HG03108 (cell line): ENCODE data around the gene PALD1.

Experiments used
- ATAC-seq: cut with Tn5 transposase; IDR thresholded peaks from one replicate; pipeline ENCODE4 v1.9.1; 2021; ENCODE audit warnings: moderate library complexity; ENCODE audit not compliant: unreplicated experiment

Gene PALD1

DNA sequence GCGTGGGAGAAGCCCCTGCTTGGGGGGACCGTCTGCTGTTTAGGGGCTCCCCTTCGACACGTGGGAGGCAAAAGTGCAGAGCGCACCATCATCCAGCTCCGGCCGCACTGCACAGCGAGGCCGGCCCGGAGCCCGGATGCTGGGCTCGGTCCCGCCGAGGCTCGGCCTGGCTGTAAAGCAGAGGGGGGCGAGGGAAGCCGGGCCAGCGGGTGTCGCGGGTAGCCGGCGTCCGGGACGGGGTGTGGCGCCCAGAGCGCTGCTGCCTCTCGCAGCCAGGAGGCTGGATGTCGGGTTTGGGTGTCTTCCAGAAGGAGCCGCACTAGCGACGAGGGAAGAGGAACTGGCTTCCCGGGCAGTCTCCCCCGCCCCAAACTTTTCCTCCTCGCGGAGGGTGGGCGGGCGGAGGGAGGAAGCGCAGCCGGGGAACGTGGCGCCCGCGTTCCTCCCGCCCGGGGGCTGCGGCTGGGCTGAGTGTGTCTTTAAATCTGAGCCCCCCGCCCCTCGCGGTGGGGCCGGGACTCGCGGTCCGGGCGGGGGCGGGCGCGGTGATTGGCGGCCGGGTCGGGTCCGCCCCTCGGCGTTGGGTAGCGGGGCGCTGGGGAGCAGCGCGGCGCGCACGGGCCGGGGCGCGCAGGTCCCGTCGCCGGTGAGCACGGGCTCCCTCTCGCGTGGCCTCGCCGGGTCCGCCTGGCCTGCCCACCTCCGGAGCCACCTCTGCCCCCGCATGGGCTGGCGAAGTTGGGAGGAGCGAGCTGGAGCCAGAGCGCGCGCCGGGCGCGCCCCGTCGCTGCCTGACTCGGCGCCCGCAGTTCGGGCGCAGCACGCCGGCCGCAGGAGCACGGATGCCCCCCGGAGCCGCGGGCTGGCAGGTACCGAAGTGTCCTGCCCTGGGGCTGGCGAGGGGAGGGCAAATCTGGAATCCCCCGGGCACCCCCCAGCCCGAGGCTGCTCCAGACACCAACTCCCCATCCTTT lies at the start of gene PALD1:
PALD1 (plus strand) TSS at position 577 of the 974 bp plus-strand sequence. CDS start 47,185 bp downstream, outside the sequence.
- ATAC-seq, result no peak

DNA sequence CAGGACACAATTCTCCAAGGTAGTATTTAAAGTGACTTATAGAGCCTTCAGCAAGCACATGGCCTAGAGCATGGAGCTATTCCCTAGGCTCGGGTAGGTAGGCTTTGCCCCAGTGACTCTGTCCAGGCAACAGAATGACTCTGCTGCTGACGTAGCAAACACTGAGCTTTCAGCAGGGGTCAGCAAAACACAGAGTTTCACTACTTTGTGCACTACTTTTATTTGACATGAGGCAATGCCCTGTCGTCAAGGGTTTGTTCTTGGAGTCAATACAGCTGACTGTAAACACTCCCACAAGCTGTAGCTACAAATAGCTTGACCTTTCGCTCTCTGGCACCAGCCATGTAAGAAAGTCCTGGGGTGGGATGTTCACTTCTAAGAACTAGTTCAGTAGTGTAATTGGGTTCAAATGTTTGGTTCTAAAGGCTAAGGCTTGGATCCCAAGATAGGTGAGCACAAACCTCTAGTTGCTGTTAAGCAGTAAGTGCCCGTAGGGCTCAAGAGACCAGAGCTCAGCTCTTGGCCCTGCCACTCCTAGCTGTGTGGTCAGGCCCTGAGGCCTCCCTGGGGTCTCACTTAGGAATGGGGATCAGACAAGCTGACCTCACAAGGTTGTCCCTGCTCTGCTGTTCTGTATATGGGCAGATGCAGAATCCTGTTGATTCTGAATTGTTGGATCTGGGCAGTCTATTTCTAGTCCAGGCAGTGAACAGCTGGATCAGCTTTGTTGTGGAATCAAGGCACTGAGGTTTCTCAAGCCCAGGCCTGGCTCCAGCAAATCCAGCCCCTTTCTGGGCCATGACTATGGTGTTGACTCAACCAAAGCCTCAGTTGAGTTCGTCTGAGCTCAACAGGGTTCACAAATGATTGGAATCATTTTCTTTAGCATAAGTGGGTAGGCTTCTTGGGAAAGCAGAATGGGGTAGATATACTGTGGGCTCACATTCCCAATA lies 47.8 kb upstream of the PALD1 start:
- ATAC-seq, result no peak

DNA sequence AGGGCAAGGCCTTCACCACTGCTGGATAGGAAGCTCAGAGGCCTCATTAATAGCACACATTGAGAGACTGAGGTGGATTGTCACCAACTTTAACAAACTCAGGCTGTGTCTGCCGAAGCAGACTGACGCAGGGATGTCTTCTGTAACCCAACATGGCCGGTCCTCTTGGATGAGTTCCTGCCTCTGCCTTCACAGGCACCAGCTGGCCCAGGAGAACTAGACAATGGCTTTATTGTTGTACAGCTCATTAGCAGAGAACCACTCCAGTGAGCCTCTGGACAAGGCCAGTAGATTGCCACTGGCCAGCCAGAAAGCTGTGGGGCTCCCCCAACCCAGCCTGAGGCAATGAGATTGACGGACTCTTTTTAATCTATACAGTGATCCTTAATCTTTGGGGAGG lies 46.5 kb upstream of the PALD1 start:
- ATAC-seq, result no peak

DNA sequence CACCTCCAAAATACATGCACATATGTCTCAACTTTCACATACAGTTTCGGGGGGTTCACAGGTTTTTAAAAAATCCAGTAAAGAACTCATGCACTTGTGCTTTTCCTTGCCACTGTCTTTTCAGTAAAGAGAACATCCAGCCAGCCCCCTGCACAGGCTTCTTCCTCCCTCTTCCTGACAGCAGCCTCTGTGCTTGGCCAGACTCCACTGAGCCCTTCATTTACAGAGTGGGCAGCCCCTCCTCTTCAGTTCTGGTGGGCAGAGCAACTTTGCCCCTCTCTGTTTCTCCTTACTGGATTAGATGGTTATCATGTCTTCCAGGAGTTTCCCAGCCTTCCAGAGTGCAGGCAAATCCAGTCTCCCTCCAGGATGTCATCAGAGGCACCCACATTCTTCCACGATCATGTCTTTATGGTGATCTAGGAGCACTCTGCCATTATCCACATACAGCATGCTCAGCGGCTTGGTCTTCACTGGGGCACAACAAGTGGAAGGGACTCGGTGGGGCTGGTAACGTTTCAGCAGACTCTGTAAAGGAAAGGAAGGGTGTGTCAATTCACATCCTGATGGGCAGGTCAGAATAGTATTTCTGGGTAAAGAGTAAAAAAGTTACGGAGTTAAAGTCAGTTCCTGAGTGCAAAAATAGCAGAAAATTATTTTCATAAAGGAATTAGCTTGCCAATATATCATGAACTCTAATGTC lies 45.9 kb upstream of the PALD1 start:
- no peak for ATAC-seq

DNA sequence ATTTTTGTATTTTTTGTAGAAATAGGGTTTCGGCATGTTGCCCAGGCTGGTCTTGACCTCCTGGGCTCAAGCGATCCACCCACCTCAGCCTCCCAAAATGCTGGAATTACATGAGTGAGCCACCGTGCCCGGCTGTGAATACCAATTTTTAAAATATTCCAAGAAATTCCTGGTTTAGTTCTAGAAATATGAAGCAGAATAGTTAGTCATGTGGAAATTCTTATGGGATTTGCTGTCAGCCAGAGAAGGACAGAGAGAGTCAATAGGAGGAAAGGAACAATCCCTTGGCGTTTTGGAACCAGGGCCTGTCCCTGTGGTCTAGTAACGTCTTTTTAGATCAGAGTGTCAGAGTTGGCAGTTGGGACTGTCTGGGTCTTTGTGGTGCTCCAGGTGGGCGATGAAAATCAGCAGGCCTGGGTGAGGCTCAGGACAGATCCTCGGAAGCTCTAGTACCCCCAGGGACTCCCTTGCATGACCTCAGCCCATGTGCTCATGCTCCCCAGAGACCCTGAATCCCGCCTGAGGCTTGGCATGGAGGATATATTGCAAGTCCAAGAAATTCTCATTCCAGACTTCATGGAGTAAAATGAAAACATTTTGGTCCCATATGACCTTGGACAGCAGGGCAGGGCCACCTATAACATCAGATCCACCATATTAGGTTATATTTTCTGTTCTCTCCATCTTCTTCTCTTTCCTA lies 44.8 kb upstream of the PALD1 start:
- ATAC-seq, result no peak

DNA sequence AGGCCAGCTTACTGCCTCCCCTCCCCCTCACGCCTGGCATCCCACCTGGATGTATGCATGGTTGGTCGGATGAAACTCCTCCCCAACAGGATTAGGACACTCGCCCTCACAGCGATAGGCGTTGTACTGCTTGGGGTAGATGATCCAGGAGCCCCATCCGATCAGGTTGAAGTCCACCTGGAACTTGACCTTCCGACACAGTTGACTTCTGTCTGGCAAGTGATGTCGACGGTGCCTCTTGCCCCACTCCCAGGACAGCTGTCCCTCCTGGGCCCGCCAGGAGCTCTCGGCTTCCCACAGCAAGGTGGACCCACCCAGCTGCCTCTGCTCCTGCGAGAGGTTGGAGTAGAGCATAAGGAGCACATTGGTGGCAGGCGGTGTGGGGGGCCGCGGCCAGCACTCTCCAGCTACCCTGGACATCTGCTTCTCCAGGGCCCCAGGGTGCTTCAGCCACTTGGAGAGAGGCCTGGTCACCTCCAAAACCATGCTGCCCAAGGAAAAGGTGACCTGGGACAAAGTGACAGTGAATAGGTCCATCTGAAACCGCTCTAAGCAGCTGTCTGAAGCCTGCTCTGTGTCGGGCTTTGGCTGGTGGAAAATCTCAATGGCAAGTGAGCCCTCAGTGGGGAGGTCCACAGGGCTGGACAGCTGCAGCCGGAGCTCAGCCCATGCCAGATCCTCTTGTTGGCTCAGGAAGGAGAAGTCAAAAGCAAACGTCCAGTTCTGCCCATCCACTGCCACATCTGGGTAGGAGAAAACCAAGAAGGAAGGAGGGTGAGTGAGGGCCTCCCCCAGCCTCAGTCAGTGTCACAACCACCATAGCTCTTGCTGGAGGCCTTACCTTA lies 43.1 kb upstream of the PALD1 start:
- no peak for ATAC-seq

DNA sequence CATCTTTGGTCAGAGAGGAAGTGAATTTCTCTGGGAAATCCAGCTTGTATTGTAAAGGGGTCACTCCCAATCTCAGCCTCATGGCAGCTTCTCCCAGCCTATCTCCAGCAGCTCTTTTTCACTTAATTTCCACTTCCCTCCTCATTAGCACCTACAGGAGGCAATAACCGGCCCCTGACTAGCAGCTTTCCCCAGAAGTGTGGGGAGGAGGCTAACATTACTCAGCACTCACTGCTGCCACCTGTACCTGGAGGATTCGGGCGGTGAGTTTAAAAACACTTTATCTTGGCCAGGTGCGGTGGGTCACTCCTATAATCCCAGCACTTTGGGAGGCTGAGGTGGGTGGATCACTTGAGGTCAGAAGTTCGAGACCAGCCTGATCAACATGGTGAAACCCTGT lies 40.8 kb upstream of the PALD1 start:
- ATAC-seq, result no peak

DNA sequence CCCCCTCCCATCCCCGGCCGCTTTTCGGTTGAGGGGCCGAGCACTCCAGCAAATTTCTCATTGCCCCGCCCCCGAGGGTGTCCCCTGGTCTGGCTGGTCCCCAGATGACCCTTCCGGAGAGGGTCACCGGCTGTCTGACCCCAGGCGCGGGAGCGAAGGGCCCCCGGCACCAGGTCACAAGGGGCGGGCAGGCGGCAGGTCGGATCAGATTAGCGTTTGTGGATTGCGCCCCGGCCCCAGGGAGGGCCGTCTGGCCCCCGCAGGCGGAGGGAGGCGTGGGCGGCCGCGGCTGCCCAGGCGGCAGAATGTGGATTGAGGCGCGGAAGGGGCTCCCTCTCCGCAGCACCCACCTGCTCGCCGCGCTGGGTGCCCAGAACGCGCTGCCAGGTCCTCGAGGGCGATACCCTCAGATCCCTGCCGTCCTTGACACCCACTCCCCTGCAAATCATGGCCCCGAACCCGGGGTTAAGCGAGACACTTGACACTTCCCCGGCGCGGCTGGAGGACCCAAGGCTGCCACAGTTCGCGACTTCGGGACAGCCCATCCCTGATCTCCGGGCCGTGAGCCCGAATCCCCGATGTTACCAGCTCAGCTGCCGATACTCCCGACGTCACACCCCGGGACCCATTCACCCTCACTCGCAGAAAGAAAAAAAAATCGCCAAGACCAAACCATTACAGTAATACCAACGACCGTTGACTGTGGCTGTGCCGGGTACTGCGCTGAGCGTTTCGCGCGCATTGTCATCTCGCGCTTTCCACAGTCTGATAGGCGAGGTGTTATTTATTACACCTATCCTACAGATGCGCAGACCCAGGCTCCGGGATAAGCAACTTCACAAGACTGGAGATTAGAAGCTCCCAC lies 38.0 kb upstream of the PALD1 start:
- ATAC-seq, result no peak

DNA sequence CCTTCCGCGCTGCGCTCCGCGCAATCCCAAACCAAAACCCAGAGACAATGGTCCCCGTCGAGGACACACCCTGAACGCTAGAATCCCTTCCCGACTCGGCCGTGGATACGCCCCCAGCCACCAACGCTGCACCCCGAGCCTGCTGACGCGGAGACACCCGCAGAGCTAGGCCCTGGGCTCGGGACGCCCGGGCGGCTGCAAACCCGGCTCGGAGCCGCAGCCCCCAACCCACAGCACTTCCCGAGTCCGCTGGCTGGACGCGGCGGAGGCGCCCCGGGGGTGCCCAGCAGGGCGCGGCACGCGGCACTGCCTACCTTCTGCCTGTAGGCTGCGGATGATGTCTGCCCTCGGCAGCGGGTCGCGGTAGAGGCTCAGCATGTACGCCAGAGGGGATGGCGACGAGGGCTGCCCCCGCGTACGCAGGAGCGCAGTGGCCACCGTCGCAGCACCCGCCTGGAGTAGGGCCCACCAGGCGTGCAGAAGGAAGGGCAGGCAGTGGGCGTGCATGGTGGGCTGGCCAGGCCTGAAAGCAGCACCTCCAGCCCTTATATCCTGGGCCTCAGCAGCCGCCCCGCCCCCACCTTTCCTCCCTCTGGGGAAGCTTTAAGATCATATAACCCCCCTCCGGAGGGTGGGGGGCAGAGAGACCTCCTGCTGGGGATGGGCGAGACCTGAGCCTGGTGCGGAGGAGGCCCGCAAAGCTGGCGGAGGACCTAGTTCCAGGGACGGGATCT lies 37.2 kb upstream of the PALD1 start, which contains the start of gene NODAL:
NODAL (minus strand) TSS at position 521 of the 734 bp plus-strand sequence; CDS start at position 507, 14 bp downstream.
- ATAC-seq, result no peak

DNA sequence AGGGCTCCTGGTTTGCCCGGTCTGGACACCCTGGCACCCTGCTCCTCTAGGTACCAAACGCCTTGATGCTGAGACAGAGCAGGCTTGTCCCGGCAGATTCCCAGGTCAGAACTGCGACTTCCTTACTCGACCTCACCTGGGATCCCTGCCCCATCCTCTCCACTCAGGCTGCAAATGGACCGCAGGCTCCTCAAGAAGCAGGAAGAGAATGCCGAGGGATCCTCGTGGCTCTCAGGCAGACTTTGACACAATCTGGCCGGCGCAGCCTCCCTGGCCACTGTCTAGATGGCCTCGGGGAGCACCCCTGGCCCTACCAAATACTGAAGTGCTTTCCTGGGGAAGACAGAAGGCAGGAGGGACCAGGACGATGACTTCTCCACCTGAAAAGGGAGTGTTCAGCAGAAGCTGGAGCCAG lies 36.7 kb upstream of the PALD1 start:
- ATAC-seq, result no peak

DNA sequence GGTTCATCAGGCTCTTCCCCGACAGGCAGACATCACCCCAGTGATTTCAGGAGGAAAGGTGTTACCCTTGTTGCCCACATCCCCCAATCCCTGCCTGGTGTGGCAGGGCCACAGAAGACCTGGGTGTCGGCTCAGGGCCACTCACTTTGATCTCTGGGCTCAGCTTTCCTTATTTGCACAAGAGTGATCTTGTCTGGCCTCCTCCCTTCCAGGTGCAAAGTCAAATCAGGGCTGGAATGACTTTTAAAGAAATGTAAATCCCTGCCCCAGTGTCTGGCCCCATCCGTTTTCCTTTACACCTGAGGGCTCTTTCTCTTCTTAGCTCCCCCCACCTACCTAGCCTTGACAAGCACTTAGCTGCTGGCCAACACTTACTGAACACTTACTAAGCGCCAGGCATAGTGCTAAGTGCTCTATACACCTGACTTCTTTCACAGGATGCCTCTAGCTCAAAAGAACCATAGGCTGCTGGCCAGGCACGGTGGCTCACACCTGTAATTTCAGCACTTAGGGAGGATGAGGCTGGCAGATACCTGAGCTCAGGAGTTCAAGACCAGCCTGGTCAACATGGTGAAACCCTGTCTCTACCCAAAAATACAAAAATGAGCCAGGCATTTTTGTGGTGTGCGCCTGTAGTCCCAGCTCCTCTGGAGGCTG lies 36.1 kb upstream of the PALD1 start:
- ATAC-seq, result no peak

DNA sequence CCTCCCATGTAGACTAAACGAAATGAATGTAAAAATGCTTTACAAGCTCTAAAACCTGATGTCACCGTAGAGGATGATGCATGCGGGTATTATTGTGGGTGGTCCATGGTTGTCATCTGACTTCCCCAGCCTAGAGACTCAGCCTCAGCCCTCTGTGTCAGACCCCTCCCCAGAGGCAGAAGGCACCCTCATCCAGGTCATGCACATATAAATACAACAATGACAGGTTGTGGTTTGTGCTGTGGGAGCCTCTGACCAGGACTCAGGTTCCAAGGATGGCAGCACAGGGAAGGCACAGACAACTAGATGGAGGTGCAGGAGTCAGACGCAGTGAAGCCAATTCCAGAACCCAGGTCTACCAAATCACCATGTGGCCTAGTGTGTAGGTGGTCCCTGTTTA lies 33.8 kb upstream of the PALD1 start:
- ATAC-seq, result no peak

DNA sequence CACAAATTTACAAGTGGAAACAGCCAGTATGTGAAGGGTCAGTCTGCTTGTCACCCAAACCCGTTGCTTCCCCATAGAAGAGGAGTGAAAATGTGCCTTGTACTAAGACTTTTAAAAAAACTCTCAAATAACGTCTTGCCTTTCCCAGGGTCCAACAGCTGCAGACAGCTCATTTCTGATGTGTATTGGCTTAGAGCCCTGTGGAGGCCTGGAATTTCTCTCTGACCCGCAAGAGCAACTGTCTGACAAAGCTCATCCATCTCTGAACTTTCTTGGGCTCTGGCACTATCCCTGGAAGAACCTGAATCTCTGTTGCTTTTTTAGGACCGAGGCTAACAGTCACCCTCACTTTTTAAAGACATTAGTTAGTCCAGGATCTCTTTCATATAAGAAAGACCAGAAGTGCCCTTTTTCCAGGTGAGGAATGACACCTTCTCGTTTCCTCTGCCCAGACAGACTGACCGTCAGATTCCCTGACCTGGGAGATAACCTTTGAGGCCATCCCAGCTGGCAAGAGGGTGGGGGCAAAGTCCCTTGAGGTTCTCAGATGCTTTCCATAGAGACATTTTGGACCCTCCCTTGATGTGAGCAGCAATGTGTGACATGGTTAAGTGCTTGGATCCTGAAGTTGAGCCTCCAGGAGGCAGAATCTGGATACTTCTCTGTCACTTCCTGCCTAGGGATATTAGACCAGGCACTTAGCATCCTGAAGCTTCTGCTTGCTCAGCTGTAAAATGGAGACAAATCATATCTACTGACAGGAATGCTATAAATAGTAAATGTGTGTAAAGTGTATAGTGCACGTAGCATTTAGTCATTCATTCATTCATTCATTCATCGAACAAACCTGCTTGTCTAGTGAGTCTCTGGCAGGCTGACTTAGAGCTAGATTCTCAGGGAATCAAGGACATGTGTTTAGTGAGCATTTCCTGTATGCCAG lies 32.6 kb upstream of the PALD1 start:
- no peak for ATAC-seq

DNA sequence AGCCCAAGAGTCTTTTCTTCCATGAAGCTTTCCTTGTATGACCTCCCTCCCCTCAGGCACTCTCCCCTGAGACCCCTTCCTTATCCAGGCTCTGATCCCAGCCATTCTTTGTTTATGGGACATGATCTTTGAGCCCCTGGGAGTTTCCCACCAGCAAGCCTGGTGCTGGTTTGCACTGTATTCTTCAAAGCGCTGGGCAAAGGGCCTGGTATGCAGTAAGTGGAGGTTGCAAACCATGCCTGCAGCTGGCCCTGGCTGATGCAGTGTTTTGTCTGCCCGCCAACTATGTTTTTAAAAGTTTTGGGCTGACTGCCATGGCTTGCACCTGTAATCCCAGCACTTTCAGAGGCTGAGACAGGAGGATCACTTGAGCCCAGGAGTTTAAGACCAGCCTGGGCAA lies 30.3 kb upstream of the PALD1 start:
- ATAC-seq, result no peak

DNA sequence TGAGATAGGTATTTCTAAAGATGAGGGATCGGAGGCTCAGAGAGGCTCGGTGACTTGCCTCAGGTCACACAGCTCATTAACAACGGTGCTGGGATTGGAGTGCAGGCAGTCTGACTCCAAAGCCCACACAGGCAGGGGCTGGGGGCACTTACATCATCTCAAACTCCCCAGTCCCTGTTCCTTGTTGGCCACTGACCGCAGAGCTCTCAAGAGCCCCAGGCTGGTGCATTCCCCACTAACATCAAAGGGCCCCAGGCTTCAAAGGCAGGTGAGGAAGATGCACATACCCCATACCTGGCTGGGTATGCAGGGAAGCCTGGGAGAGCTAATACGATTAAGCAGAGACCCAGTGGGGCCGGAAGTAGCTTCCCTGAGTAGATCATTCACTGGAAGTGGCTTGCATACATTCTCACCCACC lies 23.3 kb upstream of the PALD1 start:
- ATAC-seq, result no peak

DNA sequence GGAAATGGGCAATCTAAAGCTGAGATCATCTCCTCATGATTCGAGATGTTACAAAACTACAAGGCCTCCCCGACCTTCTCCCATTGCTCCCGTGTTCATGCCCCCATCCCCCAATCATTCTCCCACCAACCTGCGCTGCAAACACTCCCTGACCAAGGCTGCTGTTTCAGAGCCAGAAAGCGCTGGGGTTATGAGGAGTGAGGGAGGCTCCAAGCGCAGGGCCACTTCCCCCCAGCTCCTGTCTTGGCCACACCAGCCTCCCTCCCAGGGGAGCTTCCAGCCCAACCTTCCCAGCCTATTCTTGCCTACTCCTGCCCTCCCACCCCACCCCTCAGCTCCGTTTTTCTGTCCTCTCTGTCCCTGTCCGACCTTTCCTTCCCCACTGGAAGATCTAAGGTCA lies 22.4 kb upstream of the PALD1 start:
- no peak for ATAC-seq
